NT2/D1 (cell line): ENCODE measurements around the gene GAREM1.

Experiments
- SUZ12 ChIP-seq: IDR thresholded peaks from 2 replicates; pipeline ENCODE4 v1.6.1; 2011; ENCODE audit not compliant: insufficient read length, insufficient read depth; ENCODE audit errors: extremely low read depth
- YY1 ChIP-seq: IDR thresholded peaks from 2 replicates; pipeline ENCODE4 v1.6.1; 2011; ENCODE audit not compliant: insufficient read length, insufficient read depth

- TF ChIP-seq SUZ12 = no peak
- TF ChIP-seq YY1 = no peak
Observed at GRCh38 chr18:32238635-32239268, 231.9 kb downstream of the GAREM1 start.
